ENCODE data around the gene SGCA.

GRCh38 chr17:50177983-50178834 lies 12.4 kb downstream of the SGCA start:
- TF ChIP-seq POLR2A (IDR thresholded peaks at IDR 0.05; ENCODE audit: low read depth, low read length): no peak
- no peak for TF ChIP-seq POLR2AphosphoS5 (IDR thresholded peaks at IDR 0.05; ENCODE audit: low read depth, low read length)
- no peak for TF ChIP-seq PAX5 (IDR thresholded peaks at IDR 0.05; ENCODE audit: insufficient read depth, low read length, severe bottlenecking)
- no peak for TF ChIP-seq SPI1 (IDR thresholded peaks at IDR 0.05; ENCODE audit: low read depth, low read length)
- TF ChIP-seq TAF1 (IDR thresholded peaks at IDR 0.05; ENCODE audit: low read depth, low read length): no peak
